ENCODE data around the gene WNT9A. TPM values are rescaled to one million over a fixed set of nuclear protein-coding genes. Genes with fewer than 3 reads are reported as not detected.

The WNT9A gene
- total and polyA plus RNA-seq, 2 experiments from 2014 or later, result 1.5 to 2.8 TPM

DNA sequence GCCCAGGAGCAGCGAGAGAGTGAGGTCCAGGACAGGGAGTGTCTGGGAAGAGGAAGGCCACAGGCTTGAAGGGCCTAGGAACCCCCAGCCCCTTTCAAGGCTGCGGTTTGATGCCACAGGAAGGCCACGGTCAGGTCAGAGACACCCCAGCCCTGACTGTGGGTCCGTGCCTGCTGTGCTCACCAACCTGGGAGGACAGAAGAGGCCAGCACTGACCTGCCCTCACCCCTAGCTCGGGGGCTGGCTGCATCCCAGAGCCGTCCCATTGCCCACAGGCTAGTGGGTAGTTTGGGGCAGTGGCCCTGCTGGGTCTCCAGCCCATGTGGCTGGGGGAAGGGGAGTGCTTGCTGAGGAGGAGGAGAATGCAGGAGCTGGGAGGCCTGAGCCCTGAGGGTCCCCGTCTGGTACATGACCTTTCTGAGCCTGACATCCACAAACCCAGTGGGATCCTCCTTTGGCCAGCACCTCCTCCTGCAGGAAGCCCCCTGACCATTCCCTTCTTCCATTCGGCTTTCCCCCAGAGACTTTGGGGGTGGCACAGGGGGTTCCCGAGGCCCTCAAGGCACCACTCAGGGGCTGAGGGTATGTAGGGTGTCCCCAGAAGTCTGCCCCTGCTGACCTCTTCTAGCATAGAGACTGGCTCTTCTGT, 54.3 kb downstream of the WNT9A start:
- no peak for TF ChIP-seq EZH2 (IDR thresholded peaks at IDR 0.05; ENCODE audit: borderline replicate concordance)
- TF ChIP-seq, protein P1, sequence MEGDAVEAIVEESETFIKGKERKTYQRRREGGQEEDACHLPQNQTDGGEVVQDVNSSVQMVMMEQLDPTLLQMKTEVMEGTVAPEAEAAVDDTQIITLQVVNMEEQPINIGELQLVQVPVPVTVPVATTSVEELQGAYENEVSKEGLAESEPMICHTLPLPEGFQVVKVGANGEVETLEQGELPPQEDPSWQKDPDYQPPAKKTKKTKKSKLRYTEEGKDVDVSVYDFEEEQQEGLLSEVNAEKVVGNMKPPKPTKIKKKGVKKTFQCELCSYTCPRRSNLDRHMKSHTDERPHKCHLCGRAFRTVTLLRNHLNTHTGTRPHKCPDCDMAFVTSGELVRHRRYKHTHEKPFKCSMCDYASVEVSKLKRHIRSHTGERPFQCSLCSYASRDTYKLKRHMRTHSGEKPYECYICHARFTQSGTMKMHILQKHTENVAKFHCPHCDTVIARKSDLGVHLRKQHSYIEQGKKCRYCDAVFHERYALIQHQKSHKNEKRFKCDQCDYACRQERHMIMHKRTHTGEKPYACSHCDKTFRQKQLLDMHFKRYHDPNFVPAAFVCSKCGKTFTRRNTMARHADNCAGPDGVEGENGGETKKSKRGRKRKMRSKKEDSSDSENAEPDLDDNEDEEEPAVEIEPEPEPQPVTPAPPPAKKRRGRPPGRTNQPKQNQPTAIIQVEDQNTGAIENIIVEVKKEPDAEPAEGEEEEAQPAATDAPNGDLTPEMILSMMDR (IDR thresholded peaks at IDR 0.05; ENCODE audit: poor library complexity), result no peak
- TF ChIP-seq EZH2phosphoT487 (IDR thresholded peaks at IDR 0.05; ENCODE audit: low read depth, severe bottlenecking, unreplicated experiment), result no peak
- Histone ChIP-seq H3K4me1 (ENCODE audit: insufficient read depth) (peaks cover 16% of the 10 kb centered on the region), H3K4me2 (no peak overlapping the region), H3K79me2 (no peaks in the 10 kb centered on the region), H3K4me3 (no peak overlapping the region), H3K9me2 (replicated peaks; ENCODE audit: insufficient read depth) (no peaks in the 10 kb centered on the region), H3K36me3 (replicated peaks; ENCODE audit: insufficient read depth, low read depth) (no peaks in the 10 kb centered on the region), H3K27me3 (no peaks in the 10 kb centered on the region), H4K20me1 (ENCODE audit: insufficient read depth, poor library complexity, severe bottlenecking) (no peaks in the 10 kb centered on the region), H2AFZ (no peak overlapping the region), H3K9me3 (ENCODE audit: low read depth) (no peaks in the 10 kb centered on the region), H3K27ac (no peak overlapping the region)
- WGBS (ENCODE audit: low lambda C conversion rate, missing lambda C conversion rate), result 91% methylated on average over 9 of the region's 9 CpGs
- DNase-seq (ENCODE audit: low spot score), result no peak

DNA sequence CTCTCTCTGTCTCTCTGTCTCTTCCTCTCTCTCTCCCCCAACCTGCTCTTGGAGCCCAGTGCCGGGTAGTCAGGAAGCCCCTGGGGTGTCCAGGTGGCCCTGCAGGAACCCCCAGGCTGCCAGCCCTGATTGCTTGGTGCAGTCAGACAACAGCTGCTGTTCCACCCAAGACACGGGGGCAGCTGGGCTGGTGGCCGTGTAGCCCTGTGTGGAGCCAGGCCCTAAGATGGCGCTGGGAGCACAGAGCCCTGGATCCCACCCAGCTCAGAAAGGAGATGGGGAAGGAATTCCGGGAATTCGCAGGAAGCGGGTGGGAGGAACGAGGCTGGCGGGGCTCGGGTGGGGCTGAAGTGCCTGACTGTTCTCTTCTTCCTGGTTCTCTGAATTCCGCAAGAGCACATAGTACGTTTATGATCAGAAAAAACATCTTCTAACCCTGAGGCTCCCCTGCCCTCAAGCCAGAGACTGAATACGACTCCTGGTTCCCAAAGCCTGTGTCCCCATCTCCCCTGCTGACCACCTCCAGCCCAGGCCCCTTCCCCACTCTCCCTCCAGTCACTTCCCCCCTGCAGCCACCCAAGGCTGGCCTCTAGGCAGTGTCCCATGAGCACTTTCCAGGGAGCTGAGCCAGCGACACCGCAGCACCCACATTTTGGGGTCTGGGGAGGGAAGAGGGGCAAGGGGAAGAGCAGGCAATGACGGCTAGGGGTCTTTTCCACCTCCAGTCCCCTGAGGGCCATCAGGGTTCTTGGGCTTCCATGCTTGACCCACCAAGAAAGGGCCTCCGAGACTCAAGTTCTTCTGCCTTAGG, 55.0 kb downstream of the WNT9A start:
- no peak for DNase-seq (ENCODE audit: low spot score)
- WGBS (ENCODE audit: low lambda C conversion rate, missing lambda C conversion rate), result 74% methylated on average over 17 of the region's 17 CpGs
- no peaks in the 10 kb centered on the region for H3K36me3 ChIP-seq (replicated peaks; ENCODE audit: insufficient read depth, low read depth)
- no peak overlapping the region for H3K27ac ChIP-seq
- H3K4me3 ChIP-seq, result no peak overlapping the region
- H3K4me2 ChIP-seq, result no peak overlapping the region
- H3K9me3 ChIP-seq (ENCODE audit: low read depth), result no peaks in the 10 kb centered on the region
- peak overlapping the region; percentile 42 for H2AFZ ChIP-seq
- H3K79me2 ChIP-seq, result no peaks in the 10 kb centered on the region
- H3K4me1 ChIP-seq (ENCODE audit: insufficient read depth), result peaks cover 22% of the 10 kb centered on the region
- TF ChIP-seq, protein P1 (IDR thresholded peaks at IDR 0.05; ENCODE audit: poor library complexity), result no peak
- TF ChIP-seq EZH2 (IDR thresholded peaks at IDR 0.05; ENCODE audit: borderline replicate concordance) (no peak), EZH2phosphoT487 (IDR thresholded peaks at IDR 0.05; ENCODE audit: low read depth, severe bottlenecking, unreplicated experiment) (no peak)
- no peaks in the 10 kb centered on the region for H3K27me3 ChIP-seq
- no peaks in the 10 kb centered on the region for H3K9me2 ChIP-seq (replicated peaks; ENCODE audit: insufficient read depth)
- no peaks in the 10 kb centered on the region for H4K20me1 ChIP-seq (ENCODE audit: insufficient read depth, poor library complexity, severe bottlenecking)

DNA sequence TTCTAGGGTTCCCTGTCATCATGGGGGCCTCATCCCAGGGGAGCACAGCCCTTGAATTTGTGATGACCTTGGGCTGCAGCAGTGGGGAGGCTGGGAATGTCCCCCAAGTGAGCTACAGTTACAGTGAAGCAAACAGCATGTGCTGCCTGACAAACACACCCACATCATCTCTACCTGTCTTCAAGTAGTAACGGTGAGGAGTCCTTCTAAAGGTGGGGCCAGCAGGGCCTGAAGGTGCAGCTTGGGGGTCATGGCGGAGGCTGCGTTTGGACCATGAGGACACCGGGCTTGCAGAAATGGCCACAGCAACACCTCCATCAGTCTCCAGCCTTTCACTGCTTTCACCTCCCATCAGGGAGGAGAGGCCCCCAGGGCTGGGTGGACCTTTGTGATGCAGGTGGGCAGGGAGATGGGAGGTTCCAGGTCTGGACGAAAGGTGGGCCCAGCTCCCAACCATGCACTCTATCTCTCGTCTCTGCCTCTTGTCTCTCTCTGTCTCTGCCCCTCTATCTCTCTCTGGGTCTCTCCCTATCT, 55.7 kb downstream of the WNT9A start:
- Histone ChIP-seq H3K79me2 (no peaks in the 10 kb centered on the region), H4K20me1 (ENCODE audit: insufficient read depth, poor library complexity, severe bottlenecking) (no peaks in the 10 kb centered on the region), H3K4me2 (no peak overlapping the region), H3K9me2 (replicated peaks; ENCODE audit: insufficient read depth) (no peaks in the 10 kb centered on the region), H3K4me3 (no peak overlapping the region), H3K36me3 (replicated peaks; ENCODE audit: insufficient read depth, low read depth) (no peaks in the 10 kb centered on the region), H3K27me3 (no peaks in the 10 kb centered on the region), H2AFZ (no peak overlapping the region), H3K27ac (no peak overlapping the region), H3K9me3 (ENCODE audit: low read depth) (no peaks in the 10 kb centered on the region), H3K4me1 (ENCODE audit: insufficient read depth) (peaks cover 28% of the 10 kb centered on the region)
- WGBS (ENCODE audit: low lambda C conversion rate, missing lambda C conversion rate), result 81% methylated on average over 6 of the region's 6 CpGs
- no peak for DNase-seq (ENCODE audit: low spot score)
- TF ChIP-seq EZH2 (IDR thresholded peaks at IDR 0.05; ENCODE audit: borderline replicate concordance), result no peak
- TF ChIP-seq EZH2phosphoT487 (IDR thresholded peaks at IDR 0.05; ENCODE audit: low read depth, severe bottlenecking, unreplicated experiment), result no peak
- TF ChIP-seq, protein P1 (IDR thresholded peaks at IDR 0.05; ENCODE audit: poor library complexity), result no peak
